NCI-H2029 treated with DMSO at 0.1 percent for 48 hours (cell line): ENCODE results near the gene SIL1.
"Not testable (repeated sequence)": the region's sequence is repeated elsewhere in the genome, so short reads cannot be mapped to it uniquely, and the experiment has no call there.

Source experiments
- DNase-seq: peaks from one replicate; lab custom pipeline; 2025; lab: John Stamatoyannopoulos, UW

Gene SIL1

DNA sequence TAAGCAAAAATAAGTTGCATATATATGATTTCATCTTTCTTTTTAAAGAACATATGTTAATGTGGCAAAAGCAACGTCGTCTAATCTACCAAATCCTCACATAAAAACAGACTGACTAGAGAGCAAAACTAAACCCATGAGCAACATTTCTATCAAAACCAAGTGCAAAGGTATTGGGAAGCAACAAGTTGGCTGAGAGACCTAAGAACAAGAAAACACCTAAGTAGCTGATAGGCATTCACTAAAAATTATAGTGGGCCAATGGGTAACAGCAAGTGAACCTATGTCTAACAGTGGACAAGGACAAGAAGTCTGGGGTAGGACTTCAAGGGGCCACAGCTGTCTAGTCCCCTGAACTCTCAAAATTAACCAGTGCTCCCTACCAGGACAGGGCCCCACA is 130.1 kb downstream of the SIL1 start:
- no peak for DNase-seq

DNA sequence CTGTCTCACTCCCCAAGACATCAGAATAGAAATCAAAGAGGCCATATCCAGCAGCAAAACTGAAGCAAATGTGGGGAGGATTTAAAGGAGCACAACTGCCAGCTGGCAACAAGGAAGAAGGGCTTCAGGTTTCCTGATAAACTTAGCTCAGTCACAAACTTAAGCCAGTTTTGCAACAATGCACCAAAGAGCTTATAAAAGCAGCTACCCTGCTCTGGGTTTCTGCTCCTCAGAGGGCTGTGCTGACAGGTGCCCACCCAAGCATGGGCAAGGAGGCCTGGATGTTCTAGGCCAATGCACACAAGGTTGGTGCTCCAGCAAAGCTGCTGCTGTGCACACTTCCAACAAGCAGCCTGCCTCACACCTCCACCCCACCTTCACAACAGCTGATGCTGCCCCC is 132.9 kb downstream of the SIL1 start:
- no peak for DNase-seq

DNA sequence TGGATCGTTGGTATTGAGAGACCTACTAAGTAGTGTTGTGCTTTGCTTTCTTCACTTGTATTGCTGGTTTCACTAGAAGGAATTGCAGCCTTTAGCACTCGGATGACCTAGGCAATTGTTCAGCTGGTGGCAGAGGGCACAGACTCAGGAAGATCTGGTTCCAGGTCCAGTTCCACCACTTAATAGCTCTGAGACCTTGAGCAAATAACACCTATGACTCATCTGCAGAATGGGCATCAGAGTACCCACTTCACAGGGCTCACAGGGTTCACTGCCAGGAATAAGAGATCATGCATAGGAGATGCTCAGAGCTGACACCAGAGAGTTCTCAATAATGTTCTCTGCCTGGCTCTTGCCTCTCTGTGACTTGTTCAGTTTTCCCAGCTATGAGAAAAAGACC is 133.6 kb downstream of the SIL1 start:
- peak; percentile 96 for DNase-seq

DNA sequence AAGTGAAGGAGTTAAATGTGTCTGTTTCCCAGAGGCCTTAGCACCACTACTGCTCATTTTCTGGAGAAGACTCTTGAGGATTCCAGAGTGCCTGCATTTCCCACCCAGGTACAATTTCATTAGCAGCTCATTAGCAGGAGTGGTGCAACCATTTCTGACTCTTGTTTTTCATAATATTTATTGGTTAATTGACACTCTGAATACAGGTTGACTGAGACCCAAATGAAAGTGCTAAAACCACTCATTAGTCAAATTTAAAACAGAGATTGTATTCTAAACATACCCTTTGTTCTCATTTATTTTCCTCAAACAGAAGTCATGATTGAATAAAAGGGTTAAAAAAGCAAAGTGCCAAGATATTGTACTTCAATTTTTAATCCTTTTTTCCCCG is 134.5 kb downstream of the SIL1 start:
- peak; percentile 64 for DNase-seq

DNA sequence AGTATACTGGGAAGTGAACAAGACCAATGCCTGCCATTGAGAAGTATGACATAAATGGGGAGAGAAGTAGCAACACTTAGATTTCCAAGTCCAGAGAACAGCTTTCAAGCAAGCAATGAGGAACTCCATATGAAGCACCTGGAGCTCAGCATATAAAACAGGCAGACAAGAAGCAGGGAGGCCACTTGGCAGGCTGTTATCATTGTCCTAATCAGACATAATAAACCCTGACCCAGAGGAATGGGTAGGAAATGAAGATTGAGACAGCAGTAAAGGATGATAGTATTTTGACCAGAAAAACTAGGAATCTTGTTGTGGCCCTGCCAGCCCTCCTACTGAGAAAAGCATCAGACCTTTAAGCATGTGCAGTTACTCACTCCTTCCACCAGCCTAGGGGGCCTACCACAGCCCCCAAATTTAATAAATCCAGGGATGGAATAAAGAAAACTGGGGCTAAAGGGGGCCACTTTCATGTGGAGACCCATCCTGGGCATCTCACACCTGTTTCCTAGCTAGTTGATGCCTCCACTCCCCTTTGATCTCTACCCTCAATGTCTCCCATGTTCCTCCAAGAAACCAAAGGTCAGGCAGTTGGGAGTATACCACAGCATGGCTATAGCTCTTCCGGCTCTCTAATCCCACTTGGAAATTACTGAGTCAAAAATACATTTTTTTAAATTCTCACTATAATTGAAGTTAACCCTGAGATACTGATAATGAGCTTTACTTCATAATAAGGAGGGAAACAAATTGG is 135.1 kb downstream of the SIL1 start:
- no peak for DNase-seq

DNA sequence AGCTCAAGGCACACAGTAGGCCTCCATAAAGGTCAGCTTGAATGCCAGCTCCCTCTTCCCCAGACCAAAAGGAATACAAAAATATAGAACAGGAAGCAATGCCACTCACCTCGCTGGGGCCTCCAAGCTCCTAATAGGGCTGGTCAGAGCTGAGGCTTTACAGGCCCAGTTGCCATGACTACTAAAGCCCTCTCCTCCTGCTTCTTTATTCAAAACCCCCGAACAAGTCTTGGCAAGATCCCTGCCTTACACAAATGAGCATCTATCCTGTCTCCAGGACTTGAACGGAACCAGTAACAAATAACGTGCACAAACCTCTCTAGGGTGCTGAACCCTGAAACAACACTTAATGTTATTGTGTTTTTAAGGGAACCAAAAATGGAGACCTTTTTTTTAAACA is 136.3 kb downstream of the SIL1 start:
- no peak for DNase-seq

DNA sequence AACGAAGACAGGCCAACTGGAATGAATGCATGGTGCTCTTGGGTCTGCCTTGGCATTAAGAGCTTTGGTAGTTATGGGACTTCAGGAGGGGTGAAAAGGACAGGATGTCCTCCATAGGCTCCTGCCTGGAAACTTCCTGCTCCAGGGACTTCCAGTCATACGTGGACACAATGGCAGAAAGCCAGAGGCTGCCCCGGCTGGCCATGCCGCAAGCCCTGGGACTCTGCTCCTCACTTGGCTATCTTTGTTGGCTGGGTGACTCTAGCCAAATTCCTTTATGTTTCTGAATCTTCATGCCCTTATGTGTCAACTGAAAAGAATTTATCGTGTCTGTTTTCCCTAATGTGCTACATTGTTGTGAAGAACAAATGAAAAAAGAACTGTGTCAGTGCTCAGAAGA is 136.9 kb downstream of the SIL1 start:
- no peak for DNase-seq

DNA sequence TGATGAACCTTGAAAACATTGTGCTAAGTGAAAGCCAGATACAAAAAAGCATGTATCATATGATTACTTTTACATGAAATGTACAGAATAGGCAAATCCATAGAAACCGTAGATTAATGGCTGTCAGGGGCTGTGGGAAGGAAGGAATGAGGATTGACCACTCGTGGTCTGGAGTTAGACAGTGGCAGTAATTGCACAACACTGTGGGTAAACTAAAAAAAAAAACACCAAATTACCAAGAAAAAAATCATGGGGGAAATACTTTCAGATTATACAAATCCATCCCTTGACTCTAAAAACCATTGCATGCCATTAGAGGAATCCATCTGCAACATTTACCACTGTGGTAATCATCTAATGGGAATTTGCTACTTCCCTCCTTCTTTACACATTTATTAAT is 140.0 kb downstream of the SIL1 start:
- no peak for DNase-seq

DNA sequence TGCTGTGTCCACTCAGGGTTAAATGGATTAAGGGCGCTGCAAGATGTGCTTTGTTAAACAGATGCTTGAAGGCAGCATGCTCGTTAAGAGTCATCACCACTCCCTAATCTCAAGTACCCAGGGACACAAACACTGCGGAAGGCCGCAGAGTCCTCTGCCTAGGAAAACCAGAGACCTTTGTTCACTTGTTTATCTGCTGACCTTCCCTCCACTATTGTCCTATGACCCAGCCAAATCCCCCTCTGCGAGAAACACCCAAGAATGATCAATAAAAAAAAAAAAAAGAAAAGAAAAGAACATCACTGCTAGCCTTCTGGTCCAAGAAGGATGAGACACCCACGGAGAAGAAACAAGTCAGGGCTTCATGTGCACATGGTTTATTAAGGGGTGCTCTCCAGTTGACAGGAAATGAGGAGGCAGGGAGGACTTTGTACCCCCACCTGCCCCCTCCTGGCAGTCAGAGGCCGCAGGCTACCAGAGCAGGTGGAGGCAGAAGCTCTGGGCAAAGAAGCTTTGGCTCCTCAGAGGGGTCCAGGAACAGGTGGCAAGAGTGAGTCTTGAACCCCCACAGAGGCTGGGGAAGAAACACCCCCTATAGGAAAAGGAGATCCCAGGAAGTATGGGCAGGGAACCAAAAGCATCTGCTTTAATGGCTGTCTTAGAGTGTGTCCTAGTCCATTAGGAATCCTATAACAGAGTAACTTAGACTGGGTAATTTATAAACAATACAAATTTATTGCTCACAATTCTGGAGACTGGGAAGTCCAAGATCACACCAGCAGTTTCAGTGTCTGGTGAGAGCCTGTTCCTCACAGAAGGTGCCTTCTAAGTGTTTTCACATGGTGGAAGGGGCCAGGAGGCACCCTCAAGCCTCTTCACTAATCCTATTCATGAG is 140.9 kb downstream of the SIL1 start:
- DNase-seq, result not testable (repeated sequence)

DNA sequence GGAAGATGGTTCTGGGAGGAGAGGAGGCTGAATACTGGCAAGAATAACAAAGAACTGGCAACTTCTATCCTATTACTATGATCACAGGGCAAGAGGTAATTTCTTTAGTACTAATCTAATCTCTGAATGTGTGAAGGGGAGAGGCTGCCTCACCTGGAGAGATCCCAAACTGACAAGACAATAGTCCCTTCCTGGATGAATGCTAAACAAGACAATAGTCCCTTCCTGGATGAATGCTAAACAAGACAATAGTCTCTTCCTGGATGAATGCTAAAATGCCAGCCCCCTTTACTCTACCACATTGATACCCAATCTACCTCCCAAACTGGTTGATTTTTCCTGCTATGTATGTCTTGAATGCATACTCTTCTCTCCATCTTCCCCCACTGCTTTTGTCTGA is 145.2 kb downstream of the SIL1 start:
- no peak for DNase-seq

DNA sequence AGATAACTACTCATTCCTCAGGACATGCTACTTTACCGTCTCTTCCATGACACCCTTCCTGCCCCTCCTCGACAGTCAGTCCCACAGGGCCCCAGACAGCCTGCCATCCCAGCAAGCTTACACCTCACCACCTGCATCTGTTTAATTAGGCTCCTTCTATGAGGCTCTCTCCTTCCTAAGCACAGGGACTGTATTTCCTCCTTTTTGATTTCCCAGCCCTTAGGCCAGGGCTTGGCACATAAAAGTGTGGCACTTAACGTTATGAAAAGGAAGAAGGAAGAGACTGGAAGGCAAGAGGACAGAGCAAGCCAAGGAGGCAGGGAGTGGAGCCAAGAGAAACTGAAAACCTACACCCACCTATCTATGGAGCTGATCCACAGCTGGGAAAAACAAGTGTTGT is 146.8 kb downstream of the SIL1 start:
- peak; percentile 97 for DNase-seq

DNA sequence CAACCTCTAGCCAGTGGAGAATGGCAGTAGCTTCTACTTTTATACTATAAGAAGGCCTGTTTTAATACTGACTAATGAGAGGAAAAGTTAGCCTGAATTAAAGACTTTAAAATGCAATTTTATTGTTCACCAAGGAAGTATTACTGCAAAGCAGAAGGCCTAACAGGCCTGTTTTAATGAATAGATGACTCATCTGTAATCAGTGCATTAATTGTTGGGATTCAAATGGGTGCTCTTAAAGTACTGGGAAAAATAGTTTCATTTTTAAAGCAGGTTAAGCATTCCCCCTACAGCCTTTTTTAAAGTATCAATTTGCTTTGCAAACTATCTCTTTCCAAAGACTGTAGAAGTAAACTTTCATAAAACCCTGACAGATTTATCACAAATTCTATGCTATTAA is 147.7 kb downstream of the SIL1 start:
- DNase-seq, result no peak

DNA sequence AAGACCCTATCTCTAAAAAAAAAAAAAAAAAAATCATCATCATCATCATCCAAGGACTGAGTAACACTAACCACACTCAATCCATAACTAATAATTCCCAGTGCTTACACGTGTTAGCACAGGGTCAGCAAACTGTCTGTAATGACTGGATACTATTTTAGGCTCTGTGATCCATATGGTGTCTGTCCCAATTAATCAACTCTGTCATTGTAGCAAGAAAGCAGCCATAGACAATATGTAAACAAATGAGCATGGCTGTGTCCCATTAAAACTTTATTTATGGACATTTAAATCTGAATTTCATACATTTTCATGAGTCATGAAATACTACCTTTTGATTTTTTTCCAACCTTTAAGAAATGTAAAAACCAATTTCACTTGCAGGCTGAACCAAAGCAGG is 148.4 kb downstream of the SIL1 start:
- DNase-seq, result no peak

DNA sequence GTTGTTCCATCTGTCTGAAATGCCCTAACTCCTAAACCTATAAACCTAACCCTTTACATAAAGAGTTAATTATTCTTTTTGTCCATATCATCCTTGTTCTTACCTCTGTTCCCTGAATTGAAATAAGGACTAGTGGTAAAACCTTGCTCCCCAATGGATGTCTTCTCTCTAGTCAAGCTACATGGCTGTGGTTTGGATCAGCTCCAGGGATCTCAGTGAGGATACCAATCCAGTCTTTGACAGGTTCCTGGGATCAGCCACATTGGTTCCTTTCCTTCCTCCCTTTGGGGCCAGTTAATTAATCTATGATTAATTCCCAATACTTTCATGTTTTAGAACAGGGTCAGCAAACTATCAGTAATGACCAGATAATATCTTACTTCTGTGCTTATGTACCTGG is 151.6 kb downstream of the SIL1 start:
- DNase-seq, result peak; percentile 37

DNA sequence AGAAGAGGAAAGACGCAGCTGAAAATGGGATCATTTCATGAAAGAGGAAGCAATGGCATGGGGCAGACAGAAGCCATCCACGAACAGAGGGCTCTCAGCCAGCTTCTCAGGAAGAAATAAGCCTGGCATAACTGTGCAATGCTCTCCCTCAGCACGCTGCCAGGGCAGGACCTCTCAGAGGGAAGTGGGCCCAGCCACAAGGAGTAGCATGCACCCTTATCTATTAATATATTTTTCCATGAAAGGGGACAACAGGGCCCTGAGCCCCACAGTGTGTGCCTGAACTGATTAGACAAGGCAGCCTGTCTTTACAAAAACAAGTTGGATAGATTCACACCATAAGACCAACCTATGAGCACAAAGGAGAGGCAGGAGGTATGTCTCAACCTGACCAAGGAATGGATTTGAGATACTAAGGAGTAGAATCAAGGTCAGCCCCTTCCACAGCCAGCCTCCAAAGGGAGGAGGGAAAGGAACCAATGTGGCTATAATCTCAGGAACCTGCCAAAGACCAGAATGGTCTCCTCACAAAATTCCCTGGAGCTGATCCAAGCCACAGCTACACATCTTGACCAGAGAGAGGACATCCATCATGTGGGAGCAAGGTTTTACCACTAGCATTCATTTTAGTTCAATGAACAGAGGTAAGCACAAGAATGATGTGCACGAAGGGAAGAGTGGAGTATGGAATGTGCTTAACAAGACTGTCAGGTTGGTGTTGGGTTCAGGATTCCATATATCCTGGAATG is 154.8 kb downstream of the SIL1 start:
- no peak for DNase-seq

DNA sequence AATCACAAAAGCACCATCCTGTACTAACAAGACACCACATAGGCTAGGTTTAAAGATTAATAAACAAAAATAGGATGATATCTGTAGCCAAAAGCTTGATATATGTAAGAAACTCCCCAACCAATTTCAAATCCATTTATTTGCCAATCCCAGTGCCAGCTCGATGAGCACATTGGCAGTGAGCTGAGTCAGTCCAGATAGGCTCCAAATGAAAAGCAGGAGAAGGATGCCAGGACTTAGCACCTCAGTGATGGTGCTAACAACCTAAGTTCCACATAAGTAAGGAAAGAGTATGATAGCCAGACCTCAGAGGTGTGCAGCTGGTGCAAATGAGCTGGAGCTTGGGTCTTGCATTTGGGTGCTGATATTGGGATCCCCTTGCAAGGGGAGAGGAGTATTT is 158.1 kb downstream of the SIL1 start:
- no peak for DNase-seq

DNA sequence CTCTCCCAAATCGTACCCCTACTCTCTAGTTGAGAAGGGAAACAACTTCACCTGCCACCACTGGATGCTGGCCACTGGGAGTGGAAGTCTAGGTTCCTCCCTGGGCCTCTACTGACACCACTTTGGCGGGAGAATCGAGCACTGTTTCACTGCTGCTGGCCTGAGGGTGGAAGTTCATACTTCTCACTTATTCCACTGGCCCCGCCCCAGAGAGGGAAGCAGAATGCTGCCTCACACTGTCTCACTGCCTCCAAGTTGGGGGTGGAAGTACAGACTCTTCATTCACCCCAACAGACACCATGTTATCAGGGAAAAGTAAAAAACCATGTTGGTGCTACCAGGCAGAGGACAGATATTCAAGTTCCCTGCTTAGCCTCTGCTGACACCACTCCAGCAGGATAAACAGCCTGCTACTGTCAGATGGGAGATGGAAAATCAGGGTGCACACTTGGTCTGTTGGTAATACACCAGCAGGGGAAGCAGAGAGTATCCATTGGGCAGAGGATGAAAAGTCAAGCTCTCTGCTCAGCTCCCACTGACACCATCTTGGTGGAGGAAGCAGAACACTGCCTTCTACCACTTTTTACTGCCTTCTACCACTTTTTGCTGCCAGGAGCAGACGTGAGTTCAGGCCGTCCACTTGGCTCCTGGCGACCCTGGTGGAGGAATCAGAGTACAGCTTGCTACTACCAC is 159.4 kb downstream of the SIL1 start:
- no peak for DNase-seq

DNA sequence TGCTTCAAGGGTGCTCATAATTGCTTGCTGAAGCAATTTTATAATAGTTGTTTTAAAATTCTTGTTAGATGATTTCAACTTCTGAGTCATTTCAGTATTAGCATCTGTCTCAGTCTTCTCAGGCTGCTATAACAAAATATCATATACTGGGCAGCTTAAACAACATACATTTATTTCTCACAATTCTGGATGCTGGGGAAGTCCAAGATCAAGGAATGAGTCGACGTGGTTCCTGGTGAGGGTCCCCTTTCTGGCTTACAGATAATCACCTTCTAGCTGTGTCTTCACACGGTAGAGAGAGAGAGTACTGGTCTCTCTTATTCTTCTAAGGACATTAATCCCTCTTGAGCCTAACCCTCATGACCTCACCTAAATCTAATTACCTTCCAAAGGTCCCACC is 160.4 kb downstream of the SIL1 start:
- DNase-seq, result no peak

DNA sequence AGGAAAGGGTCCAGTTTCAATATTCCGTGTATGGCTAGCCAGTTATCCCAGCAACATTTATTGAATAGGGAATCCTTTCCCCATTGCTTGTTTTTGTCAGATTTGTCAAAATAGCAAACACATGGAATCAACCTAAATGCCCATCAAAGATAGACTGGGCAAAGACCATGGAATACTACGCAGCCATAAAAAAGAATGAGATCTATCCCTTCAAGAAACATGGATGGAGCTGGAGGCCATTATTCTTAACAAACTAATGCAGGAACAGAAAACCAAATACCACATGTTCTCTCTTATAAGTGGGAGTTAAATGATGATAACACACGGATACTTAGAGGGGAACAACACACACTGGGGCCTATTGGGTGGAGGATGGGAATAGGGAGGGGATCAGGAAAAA is 161.8 kb downstream of the SIL1 start:
- not testable (repeated sequence) for DNase-seq

DNA sequence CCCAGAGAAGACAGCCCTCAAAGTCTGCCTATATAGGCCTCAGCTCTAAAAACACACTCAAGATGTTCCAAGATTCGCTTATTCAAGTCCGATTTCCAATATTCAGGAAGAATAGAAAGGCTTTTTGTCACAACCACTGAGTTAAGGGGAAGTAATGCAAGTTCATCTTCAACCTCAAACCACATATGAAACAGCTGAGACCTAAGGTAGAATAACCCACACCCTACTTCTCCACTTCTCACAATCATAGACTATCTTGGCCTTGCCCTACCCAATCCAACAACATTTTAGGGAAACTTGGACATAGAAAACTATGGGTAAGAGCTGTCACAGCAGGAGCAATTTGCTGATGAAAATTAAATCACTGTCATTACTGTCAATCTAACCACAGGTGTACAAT is 171.0 kb downstream of the SIL1 start:
- no peak for DNase-seq

DNA sequence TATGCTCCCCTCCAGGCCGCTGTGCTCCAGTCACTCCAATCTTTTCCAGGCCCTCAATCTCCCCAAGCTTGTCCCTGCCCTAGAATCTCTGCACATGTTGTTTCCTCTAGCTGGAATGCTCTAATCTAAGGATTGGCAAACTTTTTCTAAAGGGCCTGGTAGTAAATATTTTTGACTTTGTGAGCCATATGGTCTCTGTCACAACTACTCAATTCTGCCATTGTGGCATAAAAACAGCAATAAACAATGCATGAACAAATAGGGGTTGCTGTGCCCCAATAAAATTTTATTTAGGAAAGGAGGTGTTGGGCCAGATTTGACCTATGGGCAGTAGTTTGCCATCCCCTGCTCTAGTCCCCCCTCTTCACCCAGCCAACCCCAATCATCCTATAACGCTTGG is 172.5 kb downstream of the SIL1 start:
- DNase-seq, result no peak

DNA sequence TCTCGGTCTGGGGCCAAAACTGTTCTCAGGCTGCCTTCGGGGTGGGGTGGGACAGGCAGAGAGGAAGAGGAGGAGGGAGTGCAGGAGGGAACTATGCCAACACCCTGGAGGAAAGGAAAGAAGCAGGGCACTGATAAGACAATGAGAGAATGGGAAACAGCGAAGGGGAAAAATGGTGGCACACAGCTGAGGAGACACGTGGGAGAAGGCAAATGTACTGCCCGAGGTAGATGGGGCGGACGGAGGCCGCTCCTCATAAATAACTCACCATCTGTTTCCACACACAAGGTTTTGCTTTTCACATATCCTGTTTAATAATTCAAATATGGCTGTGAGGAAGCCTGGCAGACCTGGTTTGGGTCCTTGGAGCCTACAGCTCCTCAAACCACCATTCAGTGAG is 174.9 kb downstream of the SIL1 start:
- no peak for DNase-seq
